GM12891 (cell line): Measurements from ENCODE around the gene ZNRF1.

Source experiments
- POLR2A ChIP-seq: IDR thresholded peaks from 2 replicates; pipeline ENCODE4 v1.6.1; 2011; ENCODE audit warnings: low read depth, low read length, control low read depth
- POLR2AphosphoS5 ChIP-seq: IDR thresholded peaks from 2 replicates; pipeline ENCODE4 v1.6.1; 2011; ENCODE audit warnings: low read depth, low read length, control low read depth
- TAF1 ChIP-seq: IDR thresholded peaks from 2 replicates; pipeline ENCODE4 v1.6.1; 2011; ENCODE audit warnings: low read depth, low read length, control low read depth

- no peak for TF ChIP-seq POLR2AphosphoS5
- TF ChIP-seq POLR2A, result no peak
- TF ChIP-seq TAF1, result no peak
Observed at GRCh38 chr16:75097941-75098901, 99.4 kb downstream of the ZNRF1 start.
